HG02642 (cell line): ENCODE data around the gene SYNJ1.
"Not testable (repeated sequence)": the region's sequence is repeated elsewhere in the genome, so short reads cannot be mapped to it uniquely, and the experiment has no call there.

Experiments used
- ATAC-seq: cut with Tn5 transposase; IDR thresholded peaks from one replicate; pipeline ENCODE4 v1.9.1; 2021; ENCODE audit warnings: mild to moderate bottlenecking; ENCODE audit not compliant: unreplicated experiment, poor library complexity

The SYNJ1 gene

DNA sequence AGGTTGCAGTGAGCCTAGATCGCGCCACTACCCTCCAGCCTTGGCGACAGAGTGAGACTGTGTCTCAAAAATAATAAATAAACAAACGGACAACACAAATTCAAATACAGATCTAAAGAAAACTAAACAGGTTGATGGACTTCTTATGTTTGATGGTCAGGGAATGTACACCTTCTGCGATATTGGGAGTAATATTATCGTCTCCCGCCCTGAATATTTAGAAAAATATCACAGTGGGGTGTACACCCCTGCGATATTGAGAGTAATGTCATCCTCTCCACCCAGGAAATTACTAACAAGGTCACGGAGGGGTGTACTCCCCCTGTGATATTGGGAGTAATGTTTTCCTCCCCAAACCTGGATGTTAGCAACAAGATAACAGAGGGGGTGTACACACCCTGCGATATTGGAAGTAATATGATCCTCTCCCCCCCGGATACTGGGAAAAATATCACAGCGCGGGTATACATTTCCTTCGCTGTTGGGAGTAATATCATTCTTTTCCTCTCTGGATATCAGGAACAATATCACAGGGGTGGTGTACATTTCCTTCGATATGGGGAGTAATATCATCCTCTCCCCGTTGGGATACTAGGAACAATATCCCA lies 114.3 kb downstream of the SYNJ1 start:
- no peak for ATAC-seq

GRCh38 chr21:32612999-32613337 lies 114.8 kb downstream of the SYNJ1 start:
- ATAC-seq: no peak

GRCh38 chr21:32612075-32612998 lies 115.5 kb downstream of the SYNJ1 start, which contains the start of gene CFAP298:
TSS of gene CFAP298 (minus strand) at chr21:32612377. CDS start at chr21:32612243, 134 bp downstream.
- peak; percentile 95 for ATAC-seq

GRCh38 chr21:32611471-32611997 lies 116.3 kb downstream of the SYNJ1 start:
- no peak for ATAC-seq

DNA sequence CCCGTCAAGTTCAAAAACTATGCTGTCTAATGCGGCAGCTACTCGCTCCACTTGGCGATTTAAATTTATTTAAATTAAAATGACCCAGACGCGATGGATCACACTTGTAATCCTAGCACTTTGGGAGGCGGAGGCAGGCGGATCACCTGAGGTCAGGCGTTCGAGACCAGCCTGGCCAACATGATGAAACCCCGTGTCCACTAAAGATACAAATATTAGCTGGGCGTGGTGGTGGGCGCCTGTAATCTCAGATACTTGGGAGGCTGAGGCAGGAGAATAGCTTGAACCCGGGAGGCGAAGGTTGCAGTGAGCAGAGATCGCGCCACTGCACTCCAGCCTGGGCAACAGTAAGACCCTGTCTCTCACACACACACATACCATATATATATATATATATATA lies 116.9 kb downstream of the SYNJ1 start:
- not testable (repeated sequence) for ATAC-seq

DNA sequence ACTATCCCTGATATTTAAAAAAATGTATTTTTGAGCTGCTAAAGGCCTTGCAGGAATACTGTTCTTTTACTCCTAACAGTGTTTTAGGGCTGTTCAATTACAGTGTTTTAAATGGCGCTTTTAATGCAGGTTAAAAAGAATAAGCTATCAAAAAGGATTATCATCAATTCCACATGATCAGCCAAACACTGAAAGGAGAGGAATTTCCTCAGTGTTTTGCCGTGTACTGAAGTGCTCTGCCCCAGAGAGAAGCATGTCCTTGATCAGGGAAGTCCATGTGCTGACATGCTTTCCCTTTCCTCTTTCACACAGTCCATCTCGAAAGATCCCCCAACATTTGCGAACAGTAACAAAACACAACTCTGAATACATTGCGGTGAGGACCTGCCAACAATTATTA lies 119.0 kb downstream of the SYNJ1 start:
- ATAC-seq: no peak

DNA sequence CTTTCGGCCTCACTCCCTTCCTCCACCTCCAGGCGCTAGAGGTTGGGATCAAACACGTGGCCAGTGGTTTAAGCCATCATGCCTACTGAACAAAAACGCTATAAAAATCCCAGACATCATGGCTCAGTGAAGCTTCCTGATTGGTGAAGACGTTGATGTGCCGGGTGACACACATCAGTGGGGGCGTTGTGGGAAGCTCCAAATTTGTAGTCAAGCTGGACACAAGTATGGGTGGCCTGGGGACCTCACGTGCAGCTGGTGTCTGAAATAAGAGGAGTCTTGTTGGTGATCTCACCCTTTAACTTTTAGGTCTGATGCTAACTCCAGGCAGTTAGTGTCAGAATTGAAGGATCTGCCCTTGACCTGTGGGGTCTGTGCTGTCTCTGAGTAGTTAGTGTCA lies 122.3 kb downstream of the SYNJ1 start:
- ATAC-seq: no peak

DNA sequence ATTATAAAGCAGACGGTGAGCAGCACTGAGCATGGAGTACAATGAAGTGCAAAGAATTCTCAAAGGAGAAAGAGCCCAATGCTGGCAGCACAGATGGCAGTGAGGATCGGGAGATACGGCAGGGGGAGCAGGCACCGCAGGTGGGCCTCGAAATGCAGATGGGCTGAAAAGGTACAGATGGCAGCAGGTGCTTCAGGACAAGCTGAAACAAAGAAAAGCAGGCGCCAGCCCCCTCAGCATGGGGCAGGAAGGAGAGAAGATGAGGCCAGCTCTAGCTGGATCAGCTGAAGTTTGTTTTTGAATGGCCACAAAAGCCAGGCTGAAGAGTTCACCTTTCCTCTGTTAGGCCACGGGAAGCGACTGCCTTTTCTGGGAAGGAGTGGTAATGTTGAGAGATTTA lies 123.3 kb downstream of the SYNJ1 start:
- no peak for ATAC-seq

GRCh38 chr21:32603131-32603530 lies 124.7 kb downstream of the SYNJ1 start:
- no peak for ATAC-seq

DNA sequence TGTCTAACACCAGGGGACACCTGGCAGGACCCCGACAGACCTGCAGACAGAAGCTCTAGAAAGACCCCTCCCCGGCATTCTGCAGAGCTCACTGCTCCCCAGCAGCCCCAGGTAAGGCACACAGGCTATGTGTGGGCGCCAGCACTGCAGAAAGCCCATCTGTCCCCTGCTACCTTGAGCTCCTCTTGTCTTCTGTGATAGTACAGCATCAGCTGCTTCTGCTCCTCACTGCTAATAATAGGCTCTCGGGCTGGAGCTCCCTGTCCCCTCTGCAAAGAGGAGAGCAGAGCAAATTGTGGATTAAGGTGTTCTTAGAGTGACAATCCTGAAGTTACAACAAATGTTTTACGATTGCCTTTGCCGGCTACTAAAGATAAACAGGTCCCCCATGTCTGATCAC lies 125.7 kb downstream of the SYNJ1 start:
- ATAC-seq: no peak

DNA sequence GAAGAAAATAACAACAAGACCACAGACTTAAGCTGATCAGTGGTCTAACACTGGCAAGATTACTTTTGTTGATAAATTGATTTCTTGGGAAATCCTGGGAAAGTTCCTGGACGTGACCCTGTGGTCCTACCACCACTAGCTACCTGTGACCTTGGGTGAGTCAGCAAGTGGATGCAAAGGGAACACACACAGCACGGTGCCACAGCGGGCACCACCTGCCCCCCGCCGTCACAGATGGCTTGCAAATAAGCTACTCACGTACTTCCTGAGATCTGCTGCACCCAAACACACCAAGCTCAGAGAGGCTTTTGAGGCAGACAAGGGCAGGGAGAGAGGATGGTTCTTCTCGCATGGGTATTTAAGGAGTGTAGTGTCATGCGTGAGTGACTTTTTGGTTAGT lies 128.3 kb downstream of the SYNJ1 start:
- ATAC-seq: no peak

- ATAC-seq: no peak
These were observed 128.7 kb downstream of the SYNJ1 start for GRCh38 chr21:32599091-32599490.

DNA sequence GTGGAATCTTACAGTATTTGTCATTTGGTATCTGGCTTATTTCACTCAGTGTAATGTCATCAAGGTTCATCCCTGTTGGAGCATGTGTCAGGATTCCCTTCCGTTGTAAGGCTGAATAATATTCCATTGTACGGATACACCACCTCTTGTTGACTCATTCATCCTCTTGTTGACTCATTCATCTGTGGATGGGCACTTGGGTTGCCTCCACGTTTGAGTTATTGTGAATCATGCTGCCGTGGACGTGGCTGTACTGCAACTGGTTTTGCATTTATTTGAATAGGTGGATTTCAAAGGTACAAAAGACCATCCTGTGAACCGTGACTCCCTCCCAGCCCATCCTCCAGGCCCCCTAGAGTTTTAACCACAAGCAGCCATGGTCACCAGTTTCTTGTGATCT lies 130.6 kb downstream of the SYNJ1 start:
- ATAC-seq: no peak

DNA sequence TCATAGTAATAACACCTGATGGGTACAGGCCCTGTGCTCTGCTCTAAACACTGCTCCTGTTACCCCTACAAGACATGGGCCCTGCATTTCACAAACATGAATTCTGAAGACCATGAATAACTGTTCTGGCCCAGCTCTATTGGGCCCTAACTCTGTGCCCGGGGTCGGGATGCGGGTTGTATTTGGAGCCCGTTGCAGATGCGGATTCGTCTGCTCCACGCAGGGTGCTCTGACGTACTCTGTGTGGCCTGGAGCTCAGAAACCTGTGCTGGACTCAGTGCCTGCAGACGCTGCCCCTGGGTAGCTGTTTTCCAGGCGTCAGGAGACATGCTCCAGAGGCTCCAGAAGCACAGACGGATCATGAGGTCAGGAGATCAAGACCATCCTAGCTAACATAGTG lies 132.4 kb downstream of the SYNJ1 start:
- ATAC-seq: no peak

DNA sequence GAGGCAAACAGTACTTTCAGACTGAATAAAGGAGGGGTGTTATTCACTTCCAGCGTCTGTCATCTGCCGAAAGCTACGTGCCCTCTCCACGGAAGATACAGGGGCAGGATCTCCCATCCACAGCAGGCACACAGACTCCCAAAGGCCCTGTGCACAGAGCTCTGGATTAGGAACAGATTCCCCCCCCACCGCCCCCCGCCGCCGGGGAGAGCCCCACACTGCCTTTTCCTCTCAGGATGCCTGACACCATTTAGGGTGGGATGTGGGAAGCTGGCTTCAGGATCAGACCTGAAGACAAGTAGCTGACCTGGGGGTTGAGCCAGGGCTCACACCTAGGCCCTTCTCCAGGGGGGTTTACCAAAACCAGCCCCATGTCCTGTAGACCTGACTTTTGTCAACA lies 134.1 kb downstream of the SYNJ1 start:
- ATAC-seq: no peak

DNA sequence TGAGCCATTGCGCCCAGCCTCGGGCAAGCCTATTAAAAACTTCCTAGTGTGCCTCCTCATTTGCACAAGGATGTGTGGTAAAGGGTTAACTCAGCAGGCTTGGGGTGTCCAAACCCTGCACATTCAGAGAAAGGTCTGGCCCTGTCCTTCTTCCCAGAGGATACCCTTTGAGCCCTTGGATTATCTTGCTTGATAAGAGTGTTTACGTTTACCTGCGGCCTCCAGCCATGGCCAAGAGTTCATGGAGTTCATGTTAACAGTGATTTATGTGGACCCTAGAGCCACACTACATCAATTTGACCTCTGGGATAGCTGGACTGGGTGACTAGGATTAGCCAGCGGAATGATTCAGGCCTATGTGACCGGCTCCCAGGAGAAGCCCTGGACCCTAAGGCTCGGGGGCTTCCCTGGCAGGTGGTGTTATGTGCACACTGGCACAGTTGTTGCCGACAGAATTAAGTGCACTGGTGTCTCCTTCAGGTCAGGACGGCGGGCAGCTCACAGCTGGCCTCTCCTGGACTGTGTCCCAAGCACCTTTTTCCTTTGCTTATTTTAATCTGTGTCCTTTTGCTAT lies 134.8 kb downstream of the SYNJ1 start:
- ATAC-seq: no peak

GRCh38 chr21:32590130-32590529 lies 137.7 kb downstream of the SYNJ1 start:
- ATAC-seq: no peak

- ATAC-seq: no peak
These were observed 140.2 kb downstream of the SYNJ1 start for GRCh38 chr21:32587651-32588050.

DNA sequence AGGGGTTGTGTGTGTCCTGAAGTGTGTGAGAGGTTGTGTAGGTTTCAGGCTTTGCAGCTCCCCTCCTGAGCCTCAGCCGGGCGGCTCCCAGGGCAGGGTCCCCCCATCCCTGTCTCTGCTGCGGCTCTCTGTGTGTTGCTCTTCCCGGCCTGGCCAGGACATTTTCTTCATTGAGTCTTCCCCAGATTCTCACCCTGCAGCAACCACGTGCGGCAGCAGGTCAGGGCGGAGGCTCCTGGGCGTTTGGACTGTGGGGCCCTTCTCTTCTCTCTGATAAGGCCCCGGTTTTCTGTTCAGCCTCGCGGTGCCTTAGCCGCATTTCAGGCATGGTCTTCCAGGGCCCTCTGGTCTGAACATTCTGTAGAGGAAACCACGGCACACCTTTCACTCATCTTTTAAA lies 140.7 kb downstream of the SYNJ1 start:
- no peak for ATAC-seq

GRCh38 chr21:32585970-32586369 lies 141.8 kb downstream of the SYNJ1 start:
- no peak for ATAC-seq

GRCh38 chr21:32585042-32585710 lies 142.6 kb downstream of the SYNJ1 start, which contains the start of gene TCP10L:
TSS of gene TCP10L (minus strand) at chr21:32585523. CDS start at chr21:32584304, 1,219 bp downstream.
- ATAC-seq: no peak
